Loucy (cell line): ENCODE measurements around the gene ACACB.
"Not testable (repeated sequence)": the region's sequence is repeated elsewhere in the genome, so short reads cannot be mapped to it uniquely, and the experiment has no call there.

Experiments
- CTCF ChIP-seq: fragments of 200-600 bp; sonication (generic); conservative IDR thresholded peaks from 2 replicates; pipeline ENCODE4 v1.5.1; 2014; ENCODE audit warnings: mild to moderate bottlenecking, antibody characterized with exemption, low read length
- EZH2phosphoT487 ChIP-seq: fragments of 200-600 bp; IDR thresholded peaks from 2 replicates; pipeline ENCODE4 v1.6.1; 2018; ENCODE audit warnings: antibody characterized with exemption, mild to moderate bottlenecking, moderate library complexity, borderline replicate concordance

DNA sequence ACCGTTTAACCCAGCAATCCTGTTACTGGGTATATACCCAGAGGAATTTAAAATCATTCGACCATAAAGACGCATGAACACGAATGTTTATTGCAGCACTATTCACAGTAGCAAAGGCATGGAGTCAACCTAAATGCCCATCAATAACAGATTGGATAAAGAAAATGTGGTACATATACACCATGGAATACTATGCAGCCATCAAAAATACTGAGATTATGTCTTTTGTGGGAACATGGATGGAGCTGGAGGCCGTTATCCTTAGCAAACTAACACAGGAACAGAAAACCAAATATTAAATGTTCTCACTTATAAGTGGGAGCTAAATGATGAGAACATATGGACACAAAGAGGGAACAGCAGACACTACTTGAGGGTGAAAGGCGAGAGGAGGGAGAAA, 56.4 kb downstream of the ACACB start:
- not testable (repeated sequence) for TF ChIP-seq CTCF, EZH2phosphoT487
